Activated T-helper 1 cell treated with anti-CD3 and anti-CD28 coated beads, Interleukin-12 subunit alpha, Interleukin-12 subunit beta, Interleukin-2, Interleukin-4 antibody, amounts not matched to agents 30 ng/mL and 10 ng/mL and 1 ng/mL, durations not matched to agents 14 hours and 24 hours and 36 hours (primary cell): Measurements from ENCODE around the gene SIAE. TPM values are rescaled to one million over a fixed set of nuclear protein-coding genes. Genes with fewer than 3 reads are reported as not detected.

ENCODE experiments used
- DNase-seq: peaks from one replicate; pipeline ENCODE4 v3.0.0; 2021; ENCODE audit warnings: low spot score
- H3K27ac Mint-ChIP-seq: one replicate; pipeline ENCODE4 v1.8.0; 2021; ENCODE audit warnings: mild to moderate bottlenecking, mixed read lengths
- H3K27me3 Mint-ChIP-seq: one replicate; pipeline ENCODE4 v1.8.0; 2022; ENCODE audit warnings: mild to moderate bottlenecking, moderate library complexity, mixed read lengths; ENCODE audit not compliant: insufficient read depth
- H3K36me3 Mint-ChIP-seq: one replicate; pipeline ENCODE4 v1.8.0; 2021; ENCODE audit warnings: low read depth, mixed read lengths
- H3K4me1 Mint-ChIP-seq: one replicate; pipeline ENCODE4 v1.8.0; 2021; ENCODE audit warnings: low read depth, mixed read lengths
- H3K4me3 Mint-ChIP-seq: one replicate; pipeline ENCODE4 v1.8.0; 2021; ENCODE audit warnings: mild to moderate bottlenecking, moderate library complexity, mixed read lengths
- H3K9me3 Mint-ChIP-seq: one replicate; pipeline ENCODE4 v1.8.0; 2021; ENCODE audit warnings: mixed read lengths
- intact Hi-C: fragments of 100-400 bp; cut with micrococcal nuclease; formaldehyde crosslinking; loops from one replicate; pipeline ENCODE4 v1.15.1; 2024
- total RNA-seq: library from RNA; stranded (reverse); gene quantifications from 2 replicates; pipeline ENCODE4 v1.2.3, GENCODE V29; 2022

Gene SIAE
- total RNA-seq, 1 donor from 2014 or later: 5.2 TPM

DNA sequence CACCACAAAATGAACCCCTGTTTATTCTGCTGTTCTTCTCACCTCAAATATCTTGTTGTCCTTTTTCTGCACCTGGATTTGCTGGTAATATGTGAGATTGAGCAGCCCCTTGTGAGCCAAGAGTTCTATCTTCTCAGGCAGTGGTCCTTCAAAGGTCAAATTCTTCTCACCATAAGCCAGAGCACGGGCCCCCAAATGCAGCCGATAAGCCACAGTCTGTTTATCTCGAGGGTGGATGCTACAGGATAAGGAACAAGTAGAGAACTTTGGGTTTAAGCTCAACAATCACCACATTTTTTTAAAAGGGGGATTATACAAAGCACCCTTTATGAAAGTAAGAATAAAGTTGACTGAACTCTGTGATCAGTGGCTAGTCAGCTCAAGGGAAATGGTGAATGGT lies 35.0 kb downstream of the SIAE start:
- Mint-ChIP-seq H3K4me1 (no peaks in the 10 kb centered on the region), H3K27ac (no peak overlapping the region), H3K9me3 (no peaks in the 10 kb centered on the region), H3K36me3 (peaks cover 21% of the 10 kb centered on the region), H3K27me3 (no peaks in the 10 kb centered on the region), H3K4me3 (no peak overlapping the region)
- intact Hi-C loops: no loop called here
- no peak for DNase-seq

- no peaks in the 10 kb centered on the region for H3K27me3 Mint-ChIP-seq
- H3K4me3 Mint-ChIP-seq: no peak overlapping the region
Measured at GRCh38 chr11:124635932-124636331, 37.6 kb downstream of the SIAE start.

DNA sequence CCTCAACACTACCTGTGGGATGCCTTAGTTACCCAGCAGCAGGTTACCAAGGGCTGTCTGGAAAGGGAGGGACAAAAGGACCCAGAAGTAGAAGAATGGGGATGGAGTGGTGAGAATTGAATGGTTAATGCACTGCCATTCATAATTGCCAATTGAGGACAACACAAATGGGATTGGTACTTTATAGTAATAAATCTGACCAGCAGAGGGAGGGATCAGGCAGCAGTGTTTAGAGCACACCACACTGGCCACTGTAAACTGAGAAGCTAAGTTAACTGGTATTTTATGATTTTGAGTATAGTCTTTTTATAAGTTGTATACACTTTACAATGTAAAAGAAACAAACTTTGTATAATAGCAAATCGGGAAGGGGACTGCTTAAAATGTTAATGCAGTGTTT lies 40.2 kb downstream of the SIAE start:
- no peak overlapping the region for H3K27ac Mint-ChIP-seq
- intact Hi-C loops: no loop called here
- no peak overlapping the region for H3K4me3 Mint-ChIP-seq
- H3K27me3 Mint-ChIP-seq: no peaks in the 10 kb centered on the region
- H3K4me1 Mint-ChIP-seq: no peaks in the 10 kb centered on the region
- DNase-seq: no peak
- peaks cover 48% of the 10 kb centered on the region for H3K36me3 Mint-ChIP-seq
- no peaks in the 10 kb centered on the region for H3K9me3 Mint-ChIP-seq

More at GRCh38 chr11:124635932-124636331, 37.6 kb downstream of the SIAE start:
- Mint-ChIP-seq H3K4me1 (no peaks in the 10 kb centered on the region), H3K36me3 (peaks cover 36% of the 10 kb centered on the region), H3K27ac (no peak overlapping the region), H3K9me3 (no peaks in the 10 kb centered on the region)
- DNase-seq: no peak
- intact Hi-C loops: no loop called here

DNA sequence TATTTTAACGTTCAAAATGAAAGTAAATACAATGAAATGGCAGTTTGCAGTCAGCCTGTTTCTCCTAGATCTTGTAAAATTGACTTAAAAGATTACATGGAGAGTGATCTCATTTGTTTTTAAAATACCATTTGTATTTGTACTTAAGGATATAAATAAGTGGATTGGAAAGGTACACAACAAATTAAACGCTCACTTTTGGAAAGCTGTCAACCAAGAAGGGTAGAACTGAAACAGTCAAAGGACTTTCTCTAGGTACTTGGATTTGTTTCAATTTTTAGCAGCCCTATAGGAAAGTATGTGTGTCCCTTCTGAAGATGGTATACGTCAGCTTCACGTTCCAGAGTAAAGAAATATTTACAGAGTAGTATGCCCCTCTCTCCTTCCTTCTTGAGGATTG lies 43.6 kb downstream of the SIAE start:
- intact Hi-C loops: no loop called here
- peaks cover 10% of the 10 kb centered on the region for H3K4me1 Mint-ChIP-seq
- DNase-seq: no peak
- H3K9me3 Mint-ChIP-seq: no peaks in the 10 kb centered on the region
- H3K4me3 Mint-ChIP-seq: no peak overlapping the region
- no peaks in the 10 kb centered on the region for H3K27me3 Mint-ChIP-seq
- H3K36me3 Mint-ChIP-seq: peaks cover 52% of the 10 kb centered on the region
- no peak overlapping the region for H3K27ac Mint-ChIP-seq

GRCh38 chr11:124627546-124627945 lies 46.0 kb downstream of the SIAE start:
- H3K27me3 Mint-ChIP-seq: no peaks in the 10 kb centered on the region
- no peak overlapping the region for H3K4me3 Mint-ChIP-seq
- intact Hi-C loops: no loop called here
- H3K9me3 Mint-ChIP-seq: no peaks in the 10 kb centered on the region
- DNase-seq: no peak
- H3K27ac Mint-ChIP-seq: no peak overlapping the region
- H3K36me3 Mint-ChIP-seq: peaks cover 44% of the 10 kb centered on the region
- H3K4me1 Mint-ChIP-seq: peaks cover 22% of the 10 kb centered on the region

DNA sequence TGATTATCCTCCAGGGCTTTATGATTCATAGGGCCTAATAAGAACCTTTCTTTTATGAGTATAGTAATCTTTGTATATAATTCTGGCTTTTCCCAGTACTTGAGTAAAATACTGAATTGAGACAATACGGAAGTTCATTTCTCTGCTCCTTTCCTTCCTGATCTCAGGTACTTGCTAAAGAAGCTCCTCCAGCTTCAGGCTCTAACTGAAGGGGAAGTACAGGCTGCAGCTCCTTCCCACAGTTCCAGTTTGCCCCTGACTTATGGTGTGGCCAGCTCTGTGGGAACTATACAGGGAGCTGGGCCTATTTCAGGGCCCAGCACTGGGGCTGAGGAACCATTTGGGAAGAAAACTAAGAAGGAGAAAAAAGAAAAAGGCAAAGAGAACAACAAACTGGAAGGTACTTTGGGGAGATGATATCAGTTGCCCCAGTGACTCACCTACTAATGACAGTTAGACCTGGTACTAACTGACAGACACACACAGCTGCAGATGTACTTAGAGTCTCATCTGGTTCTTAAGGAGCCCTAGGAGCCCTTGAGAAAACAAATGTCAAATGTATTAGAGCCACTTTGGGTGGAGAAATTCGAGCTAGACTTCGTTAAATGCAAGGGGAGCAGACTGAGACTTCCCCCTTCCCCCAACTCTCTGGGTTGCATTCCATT lies 47.9 kb downstream of the SIAE start:
- Mint-ChIP-seq H3K4me3 (no peak overlapping the region), H3K27ac (peak overlapping the region; percentile 9), H3K36me3 (peaks cover 34% of the 10 kb centered on the region)

DNA sequence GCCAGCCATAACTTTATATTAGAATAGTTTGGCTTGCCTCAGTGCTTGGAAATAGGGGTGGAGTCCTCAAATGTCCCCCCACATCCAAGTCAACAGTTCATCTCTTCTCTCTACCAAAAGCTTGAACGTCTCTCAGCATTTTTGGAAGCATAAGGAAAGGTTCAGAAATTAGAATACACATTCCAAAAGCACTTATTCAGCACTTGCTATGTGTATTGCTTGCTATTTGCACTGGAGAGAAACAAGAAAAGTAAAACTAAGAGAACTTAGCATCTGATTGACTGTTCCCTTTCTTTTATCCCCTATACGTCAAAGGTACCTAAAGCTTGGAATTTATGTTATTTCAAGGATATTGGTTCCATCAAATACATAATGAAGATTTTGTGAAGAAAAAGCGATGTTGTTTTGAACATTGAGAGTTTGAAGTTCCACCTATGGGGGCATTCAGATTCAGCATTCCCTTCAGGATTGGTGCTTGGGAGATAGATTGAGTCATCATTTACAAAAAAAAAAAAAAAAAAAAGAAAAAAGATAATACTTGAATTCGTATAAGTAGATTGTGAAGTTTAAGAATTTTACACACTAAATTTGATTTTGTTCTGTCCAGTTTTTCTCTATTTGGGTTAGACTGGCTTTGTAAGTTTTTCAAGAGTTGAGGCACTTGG lies 49.5 kb downstream of the SIAE start:
- H3K36me3 Mint-ChIP-seq: peaks cover 31% of the 10 kb centered on the region
- no peaks in the 10 kb centered on the region for H3K9me3 Mint-ChIP-seq
- H3K4me3 Mint-ChIP-seq: peak overlapping the region; percentile 97
- H3K4me1 Mint-ChIP-seq: peaks cover 29% of the 10 kb centered on the region
- H3K27ac Mint-ChIP-seq: peak overlapping the region; percentile 95
- no peak for DNase-seq
- H3K27me3 Mint-ChIP-seq: peaks cover 11% of the 10 kb centered on the region
- intact Hi-C loops: loop anchor here (2.0 to 5.0 kb wide), 5 partner anchors 115 to 1587 kb away; partner anchors contain the start of genes ESAM, FAM118B, NRGN and RPUSD4

More for the DNA sequence above, 47.9 kb downstream of the SIAE start:
- no peak for DNase-seq
- intact Hi-C loops: no loop called here
- Mint-ChIP-seq H3K27me3 (peaks cover 5% of the 10 kb centered on the region), H3K4me1 (peaks cover 29% of the 10 kb centered on the region), H3K9me3 (no peaks in the 10 kb centered on the region)

GRCh38 chr11:124622531-124623451 lies 50.7 kb downstream of the SIAE start, which contains the start of gene TBRG1:
TBRG1 (plus strand) TSS chr11:124622864; CDS start chr11:124623084, 220 bp downstream.
- DNase-seq: peak; percentile 80
- Mint-ChIP-seq H3K4me3 (peak within 1 kb of the TSS; percentile 97), H3K36me3 (peaks cover 24% of the 10 kb centered on the region), H3K4me1 (peaks cover 29% of the 10 kb centered on the region), H3K9me3 (no peaks in the 10 kb centered on the region), H3K27me3 (peaks cover 14% of the 10 kb centered on the region), H3K27ac (peak within 1 kb of the TSS; percentile 95)
- intact Hi-C loops: loop anchor here (1.0 to 5.0 kb wide), 11 partner anchors 51 to 1588 kb away; partner anchors contain the start of genes CCDC15, ESAM, FAM118B and NRGN

DNA sequence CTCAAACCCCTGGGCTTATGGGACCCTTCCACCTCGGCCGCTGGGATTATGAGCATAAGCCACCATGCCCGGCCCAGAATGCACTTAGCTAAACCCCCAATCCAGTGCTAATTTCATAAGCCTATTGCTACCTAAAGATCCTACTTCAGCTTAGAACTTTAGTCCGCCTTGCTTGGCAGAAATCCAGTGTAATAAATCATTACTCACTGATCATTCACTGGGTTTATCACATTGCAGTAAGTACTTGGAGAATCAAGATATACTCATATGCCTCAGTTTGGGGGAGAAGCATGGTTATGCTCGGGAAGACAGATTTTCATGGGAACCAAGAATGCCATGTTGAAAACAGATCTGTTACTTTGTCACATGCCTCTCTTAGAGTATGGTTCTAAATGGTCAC lies 54.7 kb downstream of the SIAE start:
- H3K4me3 Mint-ChIP-seq: no peak overlapping the region
- H3K9me3 Mint-ChIP-seq: no peaks in the 10 kb centered on the region
- no peak overlapping the region for H3K27ac Mint-ChIP-seq
- peaks cover 14% of the 10 kb centered on the region for H3K4me1 Mint-ChIP-seq
- H3K27me3 Mint-ChIP-seq: peaks cover 18% of the 10 kb centered on the region
- intact Hi-C loops: no loop called here
- peaks cover under 1% of the 10 kb centered on the region for H3K36me3 Mint-ChIP-seq
- DNase-seq: no peak

DNA sequence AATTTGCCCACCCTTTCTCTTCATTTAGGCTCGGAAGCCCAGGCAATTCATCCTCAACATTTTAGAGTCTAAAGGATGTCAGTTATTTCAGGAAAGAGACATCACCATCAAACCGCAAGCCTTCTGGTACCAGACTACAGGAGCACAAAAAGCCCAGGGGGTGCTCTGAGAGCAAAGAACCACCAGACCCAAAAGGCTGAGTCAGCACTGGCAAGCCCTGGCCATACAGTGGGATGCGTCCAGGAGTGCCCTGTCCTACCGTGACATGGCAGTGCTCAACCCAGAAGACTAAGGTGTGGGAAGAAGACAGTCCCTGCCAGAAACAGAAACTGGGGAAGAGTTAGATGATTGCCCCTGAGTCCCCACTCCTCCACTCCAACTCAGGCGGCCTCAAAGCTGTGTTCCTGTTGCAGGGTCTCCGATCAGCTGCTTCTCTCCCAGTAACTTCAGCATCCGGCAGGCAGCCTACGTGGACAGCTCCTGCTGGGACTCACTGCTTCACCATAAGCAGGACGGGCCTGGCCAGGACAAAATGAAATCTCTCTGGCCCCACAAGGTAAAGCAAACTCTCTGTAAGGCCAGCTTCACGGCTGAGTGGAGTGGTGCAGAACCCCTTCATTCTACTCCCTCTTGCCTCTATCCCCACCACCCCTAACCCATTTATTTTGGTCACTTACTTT lies 60.8 kb downstream of the SIAE start:
- Mint-ChIP-seq H3K4me1 (peaks cover 16% of the 10 kb centered on the region), H3K27me3 (peaks cover 12% of the 10 kb centered on the region), H3K9me3 (no peaks in the 10 kb centered on the region), H3K27ac (no peak overlapping the region), H3K4me3 (no peak overlapping the region), H3K36me3 (no peaks in the 10 kb centered on the region)
- intact Hi-C loops: no loop called here
- no peak for DNase-seq

DNA sequence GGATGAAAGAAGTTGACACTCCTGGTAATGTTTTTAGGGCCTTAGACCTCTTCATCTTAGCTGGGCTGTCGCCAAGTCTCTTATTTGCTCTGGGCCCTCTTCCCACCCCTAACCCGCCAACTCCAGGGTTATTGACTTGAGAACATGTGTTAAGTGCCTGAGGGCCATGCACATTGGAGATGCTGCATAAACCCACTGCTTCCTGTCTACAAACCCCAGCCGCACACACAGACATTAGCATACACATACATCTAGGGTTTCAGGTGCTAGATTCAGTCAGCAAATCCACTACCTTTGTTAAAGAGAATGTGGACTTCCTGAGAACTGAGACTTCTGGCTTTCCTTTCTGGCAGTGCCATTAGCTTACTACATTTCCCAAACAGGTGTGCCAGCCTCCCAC lies 61.5 kb downstream of the SIAE start:
- Mint-ChIP-seq H3K36me3 (no peaks in the 10 kb centered on the region), H3K4me1 (peaks cover 16% of the 10 kb centered on the region), H3K27ac (no peak overlapping the region), H3K9me3 (no peaks in the 10 kb centered on the region), H3K4me3 (no peak overlapping the region), H3K27me3 (peaks cover 13% of the 10 kb centered on the region)
- DNase-seq: no peak
- intact Hi-C loops: no loop called here

GRCh38 chr11:124611064-124611463 lies 62.5 kb downstream of the SIAE start, which contains the start of gene PANX3:
PANX3 (plus strand) TSS chr11:124611428; CDS start chr11:124611557, 129 bp downstream.
- H3K27ac Mint-ChIP-seq: no peak within 1 kb of the TSS
- no peak within 1 kb of the TSS for H3K4me3 Mint-ChIP-seq
- no peaks in the 10 kb centered on the region for H3K36me3 Mint-ChIP-seq
- H3K4me1 Mint-ChIP-seq: peaks cover 16% of the 10 kb centered on the region
- no peaks in the 10 kb centered on the region for H3K9me3 Mint-ChIP-seq
- intact Hi-C loops: no loop called here
- H3K27me3 Mint-ChIP-seq: peaks cover 12% of the 10 kb centered on the region
- DNase-seq: no peak
